Stimulated activated CD4-positive, alpha-beta T cell treated with anti-CD3 and anti-CD28 coated beads, TNF-alpha, amount 100 ng/mL, for 1 hour (primary cell): ENCODE data around the gene KRTAP5-6.
"Not testable (repeated sequence)": the region's sequence is repeated elsewhere in the genome, so short reads cannot be mapped to it uniquely, and the experiment has no call there.

Experiments used
- DNase-seq, 3 donors: peaks; one replicate each; pipeline ENCODE4 v3.0.0-alpha.2; 2020; ENCODE audit warnings: low read depth in 3 of 3, low spot score in 1 of 3

KRTAP5-6 gene

GRCh38 chr11:1661454-1662269 is 35.3 kb upstream of the KRTAP5-6 start:
- DNase-seq = not testable (repeated sequence)

DNA sequence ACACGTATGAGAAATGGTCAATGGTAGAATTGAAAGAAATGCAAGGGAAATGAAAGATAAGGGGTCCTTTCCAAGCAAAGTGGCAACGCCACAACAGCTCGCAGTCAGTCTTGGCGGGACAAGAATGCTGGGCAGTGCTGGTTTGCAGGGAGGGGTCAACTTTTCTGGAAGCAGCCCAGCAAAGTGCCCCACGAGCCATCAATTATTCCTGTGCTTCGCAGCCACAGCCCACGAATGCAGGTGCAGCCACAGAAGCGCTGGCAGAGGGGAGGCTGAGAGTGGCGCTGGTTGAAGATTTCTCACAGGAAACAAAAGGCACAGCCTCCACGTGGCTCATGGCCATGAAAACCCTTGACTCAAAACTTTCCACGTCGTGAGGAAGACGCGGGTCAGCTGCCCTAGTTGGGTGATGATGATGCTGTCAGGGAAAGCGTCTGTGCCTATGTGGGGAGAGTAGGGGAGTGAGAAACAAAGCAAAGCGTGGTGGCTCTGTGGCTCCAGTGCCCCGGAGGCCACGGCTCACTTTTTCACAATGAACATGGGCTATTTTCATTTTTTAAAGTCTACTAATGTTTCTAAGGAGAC is 34.2 kb upstream of the KRTAP5-6 start:
- not testable (repeated sequence) for DNase-seq

DNA sequence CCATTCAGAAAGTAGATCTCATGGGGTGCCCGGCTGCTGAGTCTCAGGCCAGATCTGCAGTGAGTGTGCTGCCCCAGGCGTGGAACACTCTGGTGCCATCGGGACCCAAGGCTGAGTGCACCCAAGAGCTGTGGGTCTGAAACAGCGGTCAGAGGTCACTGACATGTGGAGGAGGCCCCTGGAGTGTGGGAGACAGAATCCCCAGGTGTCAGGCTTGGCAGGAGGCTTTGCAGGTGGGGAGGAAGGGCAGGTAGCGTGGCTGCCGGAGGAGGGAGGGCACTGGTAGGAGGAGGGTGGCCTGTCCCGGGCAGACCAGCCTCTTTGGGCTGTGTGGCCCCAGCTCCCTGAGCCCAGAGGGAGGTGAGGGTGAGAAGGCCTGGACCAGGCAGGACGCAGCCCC is 31.7 kb upstream of the KRTAP5-6 start:
- DNase-seq = no peak

GRCh38 chr11:1667121-1667850 is 29.7 kb upstream of the KRTAP5-6 start:
- no peak for DNase-seq

DNA sequence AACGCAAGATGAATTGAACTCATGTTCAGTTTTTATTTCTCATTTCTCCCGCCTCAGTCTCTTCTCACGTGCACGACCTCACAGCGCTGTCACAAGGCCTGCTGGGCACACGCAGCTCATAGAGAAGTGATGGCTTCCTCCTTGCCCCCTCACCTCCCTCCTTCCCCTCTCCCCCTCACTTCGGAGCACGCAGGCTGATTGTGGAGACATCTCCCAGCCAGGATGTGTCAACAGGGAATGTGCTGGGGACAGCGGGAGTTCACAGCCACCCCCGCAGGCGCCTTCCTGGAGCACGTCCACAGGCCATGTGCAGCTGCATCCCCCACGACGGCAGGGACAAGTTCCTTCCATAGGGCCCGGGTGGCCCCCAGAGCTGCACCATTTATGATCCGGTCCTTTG is 29.1 kb upstream of the KRTAP5-6 start:
- no peak for DNase-seq

DNA sequence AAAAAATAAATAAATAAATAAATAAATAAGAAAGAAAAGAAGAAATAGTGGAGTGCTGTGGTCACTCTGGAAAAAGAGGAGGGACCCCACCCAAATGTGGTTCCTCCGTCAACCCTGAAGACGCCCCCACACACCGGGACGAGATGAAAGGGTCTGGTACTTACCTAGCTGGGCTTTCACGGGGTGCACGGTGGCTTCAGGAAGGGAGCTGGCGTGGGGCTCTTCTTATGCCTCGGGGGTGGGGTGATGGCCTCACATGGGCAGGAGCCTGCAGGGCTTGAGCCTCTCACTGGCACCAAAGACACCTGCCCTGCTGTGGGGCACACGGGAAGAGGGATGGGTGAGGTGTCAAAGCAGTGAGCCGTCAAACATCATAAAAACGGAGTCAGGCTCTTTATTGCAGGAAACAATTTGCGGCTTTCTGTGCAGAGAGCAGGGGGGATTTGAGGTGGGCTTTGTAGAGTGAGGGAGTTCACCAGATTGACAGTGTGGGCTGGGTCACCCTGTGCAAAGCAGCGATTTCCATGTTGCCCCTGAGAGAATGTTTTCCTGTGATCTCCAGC is 28.0 kb upstream of the KRTAP5-6 start:
- DNase-seq = no peak

DNA sequence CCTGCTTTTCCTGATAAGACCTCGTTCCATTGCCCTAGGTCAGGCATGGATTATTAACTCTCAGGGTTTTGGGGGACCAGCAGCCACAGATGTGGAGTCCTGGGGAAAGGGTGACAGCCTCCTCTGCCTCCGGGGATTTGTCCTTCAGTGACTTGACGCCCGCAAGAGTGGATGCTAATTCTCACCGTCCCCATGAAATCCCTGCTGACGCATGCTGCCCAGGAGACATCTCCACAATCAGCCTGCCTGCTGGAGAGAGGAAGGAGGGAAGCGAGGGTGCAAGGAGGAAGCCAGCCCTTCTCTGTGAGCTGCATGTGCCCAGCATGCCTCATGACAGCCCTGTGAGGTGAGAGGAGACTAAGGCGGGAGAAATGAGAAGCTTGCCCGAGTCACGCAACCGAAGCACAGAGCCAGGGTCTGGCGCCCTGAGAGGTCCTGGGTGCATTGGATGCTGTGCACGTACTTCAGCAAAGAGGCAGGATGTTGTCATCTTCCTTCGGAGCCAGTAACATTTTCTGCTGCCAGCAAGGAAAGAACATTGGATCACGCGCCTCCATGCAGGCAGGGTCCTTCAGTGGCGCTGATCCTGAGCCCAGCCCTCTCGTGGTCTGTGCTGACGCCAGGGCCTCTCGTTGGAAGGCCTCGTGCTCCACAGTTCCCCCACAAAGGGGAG is 27.3 kb upstream of the KRTAP5-6 start:
- no peak for DNase-seq

DNA sequence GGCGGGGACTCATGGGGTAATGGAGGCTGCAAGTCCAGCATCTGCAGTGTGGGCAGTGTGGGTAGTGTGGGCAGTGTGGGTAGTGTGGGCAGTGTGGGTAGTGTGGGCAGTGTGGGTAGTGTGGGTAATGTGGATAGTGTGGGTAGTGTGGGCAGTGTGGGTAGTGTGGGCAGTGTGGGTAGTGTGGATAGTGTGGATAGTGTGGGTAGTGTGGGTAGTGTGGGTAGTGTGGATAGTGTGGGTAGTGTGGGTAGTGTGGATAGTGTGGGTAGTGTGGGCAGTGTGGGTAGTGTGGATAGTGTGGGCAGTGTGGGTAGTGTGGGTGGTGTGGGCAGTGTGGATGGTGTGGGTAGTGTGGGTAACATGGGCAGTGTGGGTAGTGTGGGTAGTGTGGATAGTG is 26.5 kb upstream of the KRTAP5-6 start:
- DNase-seq = not testable (repeated sequence)

- no peak for DNase-seq
These were observed 26.1 kb upstream of the KRTAP5-6 start for GRCh38 chr11:1670905-1671371.

DNA sequence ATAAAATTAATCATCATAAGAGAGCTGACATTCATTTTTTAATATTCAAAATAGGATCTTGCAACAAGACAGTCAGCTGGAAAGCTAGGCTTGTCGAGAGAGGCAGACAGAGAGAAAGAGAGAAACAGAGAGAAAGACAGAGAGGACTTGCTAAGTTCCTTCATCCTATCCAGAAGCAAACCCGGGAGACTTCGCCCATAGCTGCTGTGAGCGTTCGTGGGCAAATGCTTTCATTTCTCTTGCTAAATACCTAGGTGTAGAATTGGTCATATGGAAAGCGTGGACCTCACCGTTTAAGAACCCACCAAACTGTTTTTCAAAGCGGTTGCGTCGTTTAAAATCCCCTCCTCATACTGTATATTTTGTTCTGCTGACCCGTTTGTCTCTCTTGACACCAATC is 25.3 kb upstream of the KRTAP5-6 start:
- no peak for DNase-seq

- no peak for DNase-seq
These were observed 24.2 kb upstream of the KRTAP5-6 start for GRCh38 chr11:1672613-1673350.

GRCh38 chr11:1673446-1674172 is 23.4 kb upstream of the KRTAP5-6 start:
- no peak for DNase-seq

GRCh38 chr11:1674173-1675131 is 22.5 kb upstream of the KRTAP5-6 start:
- no peak for DNase-seq

DNA sequence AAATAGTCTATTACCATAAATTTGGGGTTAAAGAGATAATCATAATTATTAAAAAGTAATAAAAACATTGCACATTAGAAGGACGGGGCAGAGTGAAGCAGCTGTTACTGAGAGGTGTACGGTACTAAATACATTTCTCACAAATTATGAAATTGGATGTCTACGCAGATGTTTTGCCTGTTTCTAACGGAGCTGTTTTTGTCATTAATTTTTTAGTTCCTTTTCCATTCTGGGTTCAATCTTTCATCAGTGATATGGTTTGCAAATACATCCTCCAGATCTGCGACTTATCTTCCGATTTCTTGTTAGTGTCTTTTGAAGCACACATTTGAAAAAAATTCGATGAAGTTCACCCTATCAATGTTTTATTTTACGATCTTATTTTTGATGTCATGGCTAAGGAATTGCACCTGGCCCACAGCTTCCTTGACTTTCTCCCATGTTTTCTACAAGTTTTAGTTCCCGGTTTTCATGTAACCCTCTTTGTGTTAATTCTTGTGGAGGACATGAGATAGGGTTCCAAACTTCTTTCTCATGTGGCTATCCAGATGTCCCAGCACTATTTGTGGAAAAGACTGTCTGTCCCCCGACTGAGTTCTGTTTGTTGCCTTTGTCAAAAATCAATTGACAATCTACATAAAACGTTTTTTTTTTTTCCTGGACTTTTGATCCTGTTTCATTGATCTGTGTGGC is 21.3 kb upstream of the KRTAP5-6 start:
- DNase-seq = no peak

DNA sequence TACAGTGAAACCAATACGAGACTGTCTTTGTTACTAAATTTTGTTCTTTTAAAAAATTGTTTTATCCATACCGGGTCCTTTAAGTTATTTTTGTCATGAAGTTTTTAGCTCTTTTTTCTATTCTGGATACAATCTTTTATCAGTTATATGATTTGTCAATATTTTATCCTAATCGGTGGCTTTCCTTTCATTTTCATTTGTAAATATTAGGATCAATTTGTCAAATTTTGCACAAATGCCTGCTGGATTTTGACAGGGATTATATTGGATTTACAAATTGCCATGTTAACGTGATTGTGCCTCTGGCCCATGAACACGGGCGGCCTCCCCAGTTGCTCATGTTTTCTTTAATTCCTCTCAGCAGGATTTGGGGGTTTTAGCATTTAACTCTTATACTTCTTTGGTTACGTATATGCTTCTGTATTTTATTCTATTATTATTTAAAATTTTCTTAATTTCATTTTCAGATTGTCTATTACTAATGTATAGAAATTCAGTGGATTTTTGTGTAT is 20.7 kb upstream of the KRTAP5-6 start:
- no peak for DNase-seq

- no peak for DNase-seq
These were observed 17.1 kb upstream of the KRTAP5-6 start for GRCh38 chr11:1679881-1680280.

DNA sequence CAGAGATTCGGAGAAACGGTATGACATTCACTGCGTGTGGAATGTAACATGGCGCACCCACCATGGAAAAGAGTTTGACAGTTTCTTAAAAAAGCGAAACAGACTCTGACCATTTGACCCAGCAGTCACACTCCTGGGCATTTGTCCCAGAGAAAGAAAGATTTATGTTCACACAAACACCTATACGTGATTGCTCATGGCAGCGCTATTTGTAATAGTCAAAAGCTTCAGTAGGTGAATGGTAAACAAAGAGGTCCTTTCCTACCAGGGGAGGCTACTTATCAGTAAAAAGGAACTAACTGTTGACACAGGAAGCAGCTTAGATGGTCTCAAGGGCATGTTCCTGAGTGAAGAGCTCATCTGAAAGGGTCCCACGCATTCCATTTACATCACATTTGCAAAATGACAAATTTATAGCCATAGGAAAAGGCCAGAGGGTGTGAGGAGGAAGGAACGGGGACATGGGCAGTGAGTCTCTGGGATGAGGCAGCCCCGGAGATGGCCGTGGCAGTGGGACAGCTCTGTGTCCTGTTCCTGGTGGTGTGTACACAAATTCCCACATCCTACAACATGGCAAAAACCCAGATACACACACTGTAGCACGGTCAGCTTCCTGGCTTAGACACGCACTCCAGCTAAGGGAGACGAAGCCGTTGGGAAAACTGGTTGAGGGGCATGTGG is 14.6 kb upstream of the KRTAP5-6 start:
- no peak for DNase-seq
